Heart right ventricle (tissue), 16 donors: ENCODE results near the gene IL12A. TPM values are rescaled to one million over a fixed set of nuclear protein-coding genes. Genes with fewer than 3 reads are reported as not detected.

ENCODE experiments used
- ATAC-seq, 8 donors: fragments of 200-7000 bp; cut with Tn5 transposase; one replicate each; pipeline ENCODE4 v1.9.1; 2020; ENCODE audit warnings: mild to moderate bottlenecking in 8 of 8, moderate library complexity in 8 of 8, moderate number of reproducible peaks in 1 of 8
- DNase-seq, 2 donors: peaks; one replicate each; pipeline ENCODE4 v3.0.0-alpha.2; 2020
- H3K27ac ChIP-seq, 10 donors: fragments of 200-600 bp; sonication (generic) in 2 of 10; one replicate each; pipeline versions ENCODE4 v1.5.0 to v1.8.0; 2020 to 2022; ENCODE audit warnings: mild to moderate bottlenecking in 3 of 10
- H3K27me3 ChIP-seq, 7 donors: fragments of 200-600 bp; one replicate each; pipeline ENCODE4 v1.8.0; 2021 to 2022; ENCODE audit warnings: mild to moderate bottlenecking in 2 of 7
- H3K36me3 ChIP-seq, 9 donors: fragments of 200-600 bp; sonication (generic) in 1 of 9; one replicate each; pipeline versions ENCODE4 v1.5.0 to v1.8.0; 2020 to 2022; ENCODE audit warnings: mild to moderate bottlenecking in 2 of 9
- H3K4me1 ChIP-seq, 9 donors: fragments of 200-600 bp; sonication (generic) in 1 of 9; one replicate each; pipeline versions ENCODE4 v1.5.0 to v1.8.0; 2020 to 2022; ENCODE audit warnings: mild to moderate bottlenecking in 4 of 9
- H3K4me3 ChIP-seq, 10 donors: fragments of 200-600 bp; sonication (generic) in 2 of 10; one replicate each; pipeline versions ENCODE4 v1.5.0 to v1.8.0; 2020 to 2022; ENCODE audit warnings: mild to moderate bottlenecking in 7 of 10, moderate library complexity in 2 of 10
- H3K9me3 ChIP-seq, 11 donors: fragments of 200-600 bp in 10 of 11; sonication (generic) in 2 of 11; one replicate each; pipeline versions ENCODE4 v1.5.0 to v1.8.0; 2013 to 2022; ENCODE audit warnings: mild to moderate bottlenecking in 2 of 11, control low read depth in 1 of 11, moderate library complexity in 1 of 11
- CTCF ChIP-seq, 9 donors: fragments of 200-600 bp; sonication (generic) in 2 of 9; IDR thresholded peaks; one replicate each; pipeline versions ENCODE4 v1.5.0 to v1.8.0; 2021 to 2022; ENCODE audit warnings: antibody characterized with exemption in 9 of 9, mild to moderate bottlenecking in 5 of 9, moderate library complexity in 1 of 9
- WGBS, 2 donors: extraction: QIAGEN DNeasy Blood & Tissue Kit; methylation state at CpG; one replicate each; pipeline ENCODE4 v1.1.7; 2013; ENCODE audit warnings: inconsistent platforms in 1 of 2; 5-methylcytosine and 5-hydroxymethylcytosine counted together
- intact Hi-C, 10 donors: fragments of 100-400 bp; cut with DNase I; formaldehyde crosslinking; loops; one replicate each; pipeline versions ENCODE4 v1.11.1 to v1.14.2; 2022
- polyA plus RNA-seq, 2 donors: library from polyadenylated mRNA; stranded (reverse); fragments of 200-250 nt; gene quantifications; one replicate each; pipeline ENCODE4 v1.2.3, GENCODE V29; 2013
- total RNA-seq, 10 donors: library from RNA; stranded (reverse); fragmentation: NEBNext Ultra II Directional in 3 of 10; extraction: Animal tissue kit (Norgen Biotek cat#: 25700) in 3 of 10; gene quantifications; one replicate each; pipeline versions ENCODE4 v1.2.1 to v1.2.4, GENCODE V29; 2021 to 2023
- donor health status: Arrhythmogenic right ventricular cardiomyopathy.
- donor health status: ischemic (EF 13 %, LVEDD 7.1; RV severe dilation, severe dysfunction).
- donor health status: healthy with polysubstance abuse.
- donor health status: DM: no; HTN: yes; CAD: no.
- donor health status: DM: no; HTN: no; CAD: no.
- donor health status: ischemic (EF 25% LVEDD 6.9; RV normal size, moderate dysfunction).
- donor health status: ischemic (EF 25% LVEDD 5.7; RV mildly dilated, moderate dysfunction).
- donor health status: healthy.
- donor health status: DM: yes; HTN: yes; CAD: no.
- donor health status: Ischemic cardiomyopathy.
- donor health status: ischemic (EF 35%, LVEDD 5.7; RV mildly dilated, moderate dysfunction).
- donor health status: nonischemic (EF 11% LVEDD 7.7; RV severe dilation, severe dysfunction).
- donor health status: DM: yes; HTN: yes; CAD: no.
- donor health status: PGD.
- donor health status: ischemic (EF 29% LVEDD 5.4; RV normal size, mild dysfunction).
- donor health status: nonischemic (EF 23%, LVEDD 6.1; RV moderate dilation, normal function).

Gene IL12A
- total and polyA plus RNA-seq, 12 donors = 0.53 to 2.3 (median 0.97) TPM; not detected in 1

DNA sequence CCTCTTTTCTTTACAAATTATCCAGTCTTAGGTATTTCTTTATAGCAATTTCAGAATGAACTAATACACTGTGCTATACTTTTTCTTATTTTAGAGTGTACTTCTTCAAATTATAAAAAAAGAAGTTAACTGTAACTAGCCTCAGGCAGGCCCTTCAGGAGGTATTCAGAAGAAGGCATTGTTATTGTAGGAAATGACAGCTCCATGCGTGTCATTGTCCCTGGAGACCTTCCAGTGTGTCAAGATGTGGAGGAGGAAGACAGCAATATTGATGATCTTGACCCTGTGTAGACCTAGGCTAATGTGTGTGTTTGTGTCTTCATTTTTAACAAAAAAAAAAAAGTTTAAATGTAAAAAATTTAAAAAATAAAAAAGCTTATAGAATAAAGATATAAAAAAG is 55.5 kb downstream of the IL12A start:
- Histone ChIP-seq H3K9me3 (peaks cover 0 to 18% (median 0%) of the 10 kb centered on the region in 11 donors), H3K27ac (no peak overlapping the region), H3K4me3 (no peak overlapping the region), H3K36me3 (no peaks in the 10 kb centered on the region), H3K27me3 (peaks cover 0 to 24% (median 12%) of the 10 kb centered on the region in 7 donors), H3K4me1 (peaks cover 0 to 2% (median under 1%) of the 10 kb centered on the region in 9 donors)
- whole genome bisulfite sequencing, 2 donors = 34 to 49% methylated on average over 1 of the region's 1 CpG
- TF ChIP-seq CTCF (IDR thresholded peaks at IDR 0.05) = no peak
- ATAC-seq (no peak), DNase-seq (no peak)
- intact Hi-C loops = loop anchor here in 2 of 10 donors (5.0 to 10.0 kb wide), 2 partner anchors 298 to 441 kb away; no protein-coding TSS in a partner anchor

Other genes with a start within 250 kb of the IL12A start
- 10 to 100 TPM; 35.4 to 66.2 (median 57.9) TPM for gene SCHIP1, start 149.0 kb upstream of the IL12A start, total RNA-seq
- gene SCHIP1, start 149.0 kb upstream of the IL12A start, polyA plus RNA-seq = 10 to 100 TPM; 14.8 to 62.5 TPM
- under 1 TPM in 8 of 10 donors, not detected in 2; 0.09 to 0.70 (median 0.19) TPM for gene C3orf80, start 236.6 kb downstream of the IL12A start, total RNA-seq
- under 1 TPM in 1 of 2 donors, not detected in 1; 0.10 TPM for gene C3orf80, start 236.6 kb downstream of the IL12A start, polyA plus RNA-seq